Left colon (tissue), 2 donors: Measurements from ENCODE around the gene IL18BP. TPM values are rescaled to one million over a fixed set of nuclear protein-coding genes. Genes with fewer than 3 reads are reported as not detected.
A peak's percentile ranks its signal among the peaks of the same experiment; 100 is the strongest.

Experiments
- ATAC-seq: fragments of 200-7000 bp; cut with Tn5 transposase; one replicate; pipeline ENCODE4 v1.9.1; 2020; ENCODE audit warnings: mild to moderate bottlenecking, moderate library complexity
- DNase-seq, 2 donors: peaks; one replicate each; pipeline ENCODE4 v3.0.0-alpha.2; 2020
- intact Hi-C, 2 donors: fragments of 100-400 bp; cut with DNase I in 1 of 2; cut with micrococcal nuclease in 1 of 2; formaldehyde crosslinking; loops; one replicate each; pipeline versions ENCODE4 v1.11.2 to v1.14.0; 2022; cut with DNase I, micrococcal nuclease
- long read RNA-seq: library from polyadenylated mRNA; unstranded; transcript quantifications from one replicate; pipeline ENCODE4 v2.0.0, GENCODE V29; 2021
- total RNA-seq, 2 donors: library from RNA; stranded (reverse); fragmentation: NEBNext Ultra II Directional; extraction: Animal tissue kit (Norgen Biotek cat#: 25700); gene quantifications; one replicate each; pipeline ENCODE4 v1.2.1, GENCODE V29; 2021
- donor health status: DM: no; HTN: no; CAD: no.
- donor health status: DM: yes; HTN: yes; CAD: no.

The IL18BP gene
- total RNA-seq = 10 to 100 TPM in 1 of 2 donors, 1 to 10 TPM in 1; 8.0 to 10.6 TPM
- long read RNA-seq, partial matches to known transcripts = 0 of 1 reads
- long read RNA-seq, other reads (novel, unspliced or antisense) = 1 of 1 reads

GRCh38 chr11:71998649-71999310 is at the start of gene IL18BP:
TSS of gene IL18BP (plus strand) at chr11:71998909. CDS start at chr11:71999985, 1,076 bp downstream.
- intact Hi-C loops = no loop called here
- DNase-seq = no peak
- ATAC-seq = no peak

- ATAC-seq (peak; percentile 38), DNase-seq (no peak)
- intact Hi-C loops = no loop called here
Measured at GRCh38 chr11:71949034-71949433, 49.7 kb upstream of the IL18BP start.

DNA sequence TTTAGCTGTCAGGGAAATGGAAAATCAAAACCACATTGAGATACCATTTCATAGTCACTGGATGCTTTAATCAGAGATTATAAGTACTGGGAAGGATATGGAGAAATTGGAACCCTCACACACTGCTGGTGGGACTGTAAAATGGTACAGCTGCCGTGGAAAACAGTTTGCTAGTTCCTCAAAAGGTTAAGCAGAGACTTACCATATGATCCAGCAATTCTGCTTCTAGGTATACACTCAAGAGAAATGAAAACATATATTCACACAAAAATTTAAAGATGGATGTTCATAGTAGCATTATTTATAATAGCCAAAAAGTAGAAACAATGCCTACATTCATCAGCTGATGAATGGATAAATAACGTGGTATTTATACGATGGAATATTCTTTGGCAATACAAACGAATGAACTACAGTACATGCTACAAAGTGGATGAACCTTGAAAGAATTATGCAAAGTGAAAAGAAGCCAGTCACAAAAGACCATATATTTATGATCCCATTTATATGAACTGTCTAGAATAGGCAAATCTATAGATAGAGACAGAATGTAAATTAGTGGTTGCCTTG is 46.9 kb upstream of the IL18BP start:
- no peak for DNase-seq
- intact Hi-C loops = no loop called here
- no peak for ATAC-seq

DNA sequence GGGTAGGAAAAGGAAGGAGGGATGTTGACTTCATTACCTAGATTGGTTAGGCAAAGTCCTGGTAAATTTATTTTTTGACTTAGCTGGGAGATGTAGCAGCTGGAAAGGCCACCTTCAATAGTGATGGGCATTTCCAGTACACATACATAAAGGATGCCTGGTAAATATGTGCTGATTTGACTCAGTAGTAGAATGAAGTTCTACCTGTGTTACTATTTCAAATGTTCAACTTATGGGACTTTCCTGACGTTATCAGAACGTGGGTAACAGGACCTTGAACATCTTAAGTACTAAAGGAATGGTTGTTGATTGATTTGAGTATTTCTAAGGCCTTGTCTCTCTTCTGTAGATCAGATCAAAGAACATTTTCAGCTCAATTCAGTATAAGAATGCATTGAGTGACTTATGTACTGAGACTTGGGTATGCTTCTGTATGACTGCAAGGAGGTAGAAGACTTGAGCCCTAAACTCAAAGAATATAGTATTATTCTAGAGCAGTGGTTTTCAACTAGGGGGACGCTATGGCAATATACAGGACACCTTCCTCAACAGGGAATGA is 42.7 kb upstream of the IL18BP start:
- DNase-seq (no peak), ATAC-seq (no peak)
- intact Hi-C loops = no loop called here

- DNase-seq = no peak
- no peak for ATAC-seq
- intact Hi-C loops = no loop called here
Measured at GRCh38 chr11:71962428-71963038, 36.2 kb upstream of the IL18BP start.

- intact Hi-C loops = no loop called here
- ATAC-seq (no peak), DNase-seq (no peak)
Measured at GRCh38 chr11:71963468-71963867, 35.2 kb upstream of the IL18BP start.

GRCh38 chr11:71964641-71965040 is 34.1 kb upstream of the IL18BP start:
- ATAC-seq = no peak
- no peak for DNase-seq
- intact Hi-C loops = no loop called here

DNA sequence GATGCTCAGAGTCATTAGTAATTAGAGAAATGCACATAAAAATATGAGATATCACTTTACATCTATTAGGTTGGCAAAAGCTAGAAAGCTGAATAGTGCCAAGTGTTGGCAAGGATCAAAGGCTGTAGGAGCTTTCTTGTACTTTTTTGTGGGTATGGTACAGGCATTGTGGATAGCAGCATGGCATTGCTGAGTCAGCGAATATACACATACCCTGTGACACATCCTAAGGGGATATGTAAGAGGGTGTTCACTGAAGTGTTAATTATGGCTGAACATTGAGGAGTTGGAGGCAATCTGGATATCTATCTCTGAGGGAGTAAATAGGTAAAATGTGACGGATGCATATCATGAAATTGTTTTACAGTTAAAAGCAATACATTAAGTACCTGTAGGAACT is 27.0 kb upstream of the IL18BP start:
- ATAC-seq = no peak
- intact Hi-C loops = no loop called here

GRCh38 chr11:71976551-71976950 is 22.2 kb upstream of the IL18BP start:
- intact Hi-C loops = no loop called here
- no peak for DNase-seq
- ATAC-seq = no peak

More for the DNA sequence above, 27.0 kb upstream of the IL18BP start:
- DNase-seq = no peak

DNA sequence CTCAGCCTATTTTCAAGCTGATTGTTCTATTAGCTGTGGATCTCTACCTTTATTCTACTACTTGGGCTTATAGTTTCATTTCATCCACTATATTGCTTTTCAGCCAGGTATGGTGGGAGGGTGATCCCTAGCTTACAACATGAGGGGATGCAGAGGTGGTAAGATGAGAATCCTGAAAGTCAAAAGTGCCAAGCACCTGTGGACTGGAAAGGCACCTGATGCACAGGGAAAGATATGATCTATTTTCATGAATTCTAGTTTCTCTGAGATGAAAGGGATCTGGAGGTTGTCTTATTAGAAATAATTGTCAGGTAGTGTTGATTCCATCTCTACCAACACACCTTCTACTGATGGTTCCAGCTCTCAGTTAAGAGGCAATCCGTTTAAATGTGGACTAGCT is 21.6 kb upstream of the IL18BP start:
- ATAC-seq = no peak
- intact Hi-C loops = no loop called here
- DNase-seq = no peak

- intact Hi-C loops = no loop called here
- DNase-seq (peak; percentile 30 to 64), ATAC-seq (peak; percentile 79)
Measured at GRCh38 chr11:71977743-71978418, 20.8 kb upstream of the IL18BP start.

GRCh38 chr11:71979094-71979493 is 19.6 kb upstream of the IL18BP start:
- no peak for DNase-seq
- intact Hi-C loops = no loop called here
- ATAC-seq = no peak

DNA sequence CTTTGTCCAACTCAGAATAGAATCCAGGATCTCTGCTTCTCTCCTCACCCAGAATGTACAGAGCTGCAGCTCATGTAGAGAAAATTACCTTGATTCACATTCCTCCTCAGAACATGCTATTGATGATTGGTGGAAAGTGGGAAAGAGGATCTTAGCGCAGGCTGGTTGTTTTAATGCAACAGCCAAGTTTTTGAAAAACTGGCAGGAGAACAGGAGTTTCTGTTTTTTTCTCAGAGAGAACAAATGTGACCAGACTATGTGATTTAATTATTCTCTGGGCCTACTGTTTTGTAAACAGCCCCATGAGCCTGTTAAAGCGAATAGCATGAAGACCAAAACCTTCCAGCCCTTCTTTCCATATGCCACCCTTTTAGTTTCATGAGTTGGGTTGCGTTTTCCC is 19.1 kb upstream of the IL18BP start:
- DNase-seq = no peak
- no peak for ATAC-seq
- intact Hi-C loops = no loop called here

- intact Hi-C loops = no loop called here
- DNase-seq (no peak), ATAC-seq (no peak)
Measured at GRCh38 chr11:71986131-71986530, 12.6 kb upstream of the IL18BP start.

DNA sequence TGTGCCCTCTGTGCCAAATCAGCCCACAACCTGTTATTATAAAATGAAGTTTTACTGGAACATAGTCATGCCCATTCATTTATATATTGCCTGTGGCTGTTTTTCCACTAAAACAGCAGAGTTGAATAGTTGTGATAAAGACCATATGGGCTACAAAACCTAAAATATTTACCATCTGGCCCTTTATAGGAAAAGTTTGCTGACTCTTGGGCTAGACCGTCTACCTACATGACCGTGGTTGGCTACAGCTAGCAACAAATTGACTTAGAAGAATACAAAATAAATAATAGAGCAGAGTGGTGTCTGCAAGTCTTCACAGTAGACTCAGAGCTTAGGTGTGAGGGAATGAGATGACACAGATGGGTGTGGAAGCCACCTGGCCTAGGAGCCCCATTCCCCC is 11.2 kb upstream of the IL18BP start:
- no peak for ATAC-seq
- intact Hi-C loops = no loop called here
- no peak for DNase-seq

DNA sequence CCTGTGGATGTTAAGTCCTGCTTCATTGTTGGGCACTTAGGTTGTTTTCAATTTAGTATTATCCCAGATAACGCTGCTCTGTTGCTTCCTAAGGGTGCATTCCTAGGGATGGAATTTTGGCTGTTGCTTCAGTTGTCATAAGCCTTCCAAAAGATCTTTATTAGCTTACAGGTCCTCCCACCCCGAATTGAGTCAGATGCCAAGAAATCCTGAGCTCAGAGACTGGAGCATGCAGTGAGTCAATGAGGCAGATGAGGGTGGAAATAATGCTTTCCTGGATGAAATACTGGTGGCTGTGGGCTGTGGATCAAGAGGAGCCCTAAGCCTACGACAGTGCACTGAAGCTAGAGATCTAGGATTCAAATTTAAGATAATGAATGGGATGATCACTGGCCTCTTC is 10.7 kb upstream of the IL18BP start:
- ATAC-seq (no peak), DNase-seq (no peak)
- intact Hi-C loops = no loop called here

- ATAC-seq (no peak), DNase-seq (no peak)
- intact Hi-C loops = no loop called here
Measured at GRCh38 chr11:71990701-71991100, 8.0 kb upstream of the IL18BP start.

- DNase-seq (no peak), ATAC-seq (no peak)
- intact Hi-C loops = no loop called here
Measured at GRCh38 chr11:71991494-71991893, 7.2 kb upstream of the IL18BP start.

DNA sequence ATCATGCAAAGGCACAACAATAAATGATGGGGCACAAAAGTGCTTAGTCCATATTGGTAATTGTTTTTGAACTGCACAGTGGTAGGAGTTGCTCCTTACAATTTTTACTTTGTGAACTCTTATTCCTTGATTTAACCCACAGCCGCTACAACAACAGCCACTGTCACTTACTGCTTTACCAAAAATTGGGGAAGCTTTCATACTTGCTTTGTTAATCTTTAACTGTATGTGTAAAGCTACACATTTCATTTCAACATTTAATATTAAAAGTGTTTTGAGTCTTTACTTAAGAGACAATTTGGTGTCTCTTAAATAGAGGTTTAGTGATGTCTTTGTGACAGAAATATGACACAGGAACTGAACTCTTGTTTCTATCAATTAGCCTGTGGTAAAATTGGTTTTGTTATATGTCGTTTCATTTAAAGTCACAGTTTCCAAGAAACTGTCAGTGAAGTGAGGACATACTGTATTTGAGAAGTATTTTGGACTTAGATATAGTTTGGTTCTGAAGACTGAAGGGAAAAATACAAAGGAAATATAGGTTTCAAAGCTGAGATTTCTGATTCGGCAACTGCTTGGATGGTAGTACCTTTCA is 6.5 kb upstream of the IL18BP start:
- ATAC-seq (no peak), DNase-seq (no peak)
- intact Hi-C loops = no loop called here
